Astrocyte of the cerebellum (primary cell): ENCODE results near the gene EPX.
"Not testable (repeated sequence)": the region's sequence is repeated elsewhere in the genome, so short reads cannot be mapped to it uniquely, and the experiment has no call there.

ENCODE experiments used
- DNase-seq: peaks from one replicate; pipeline ENCODE4 v3.0.0-alpha.2; 2011; ENCODE audit warnings: low read depth
- H3K4me3 ChIP-seq: 2 replicates; pipeline ENCODE4 v1.5.1; 2011; ENCODE audit warnings: mild to moderate bottlenecking, low read depth, low read length, moderate library complexity
- in situ Hi-C: cut with HindIII; loops from 2 replicates; pipeline ENCODE4 v1.10.0; 2017; ENCODE audit warnings: low sequenced_read_pairs
- TF ChIP-seq, protein P1 (sequence below): IDR thresholded peaks from 2 replicates; pipeline ENCODE4 v1.5.1; 2012; ENCODE audit warnings: low read length, low read depth, moderate library complexity, mild to moderate bottlenecking; ENCODE audit errors: missing control alignments

Gene EPX, protein sequence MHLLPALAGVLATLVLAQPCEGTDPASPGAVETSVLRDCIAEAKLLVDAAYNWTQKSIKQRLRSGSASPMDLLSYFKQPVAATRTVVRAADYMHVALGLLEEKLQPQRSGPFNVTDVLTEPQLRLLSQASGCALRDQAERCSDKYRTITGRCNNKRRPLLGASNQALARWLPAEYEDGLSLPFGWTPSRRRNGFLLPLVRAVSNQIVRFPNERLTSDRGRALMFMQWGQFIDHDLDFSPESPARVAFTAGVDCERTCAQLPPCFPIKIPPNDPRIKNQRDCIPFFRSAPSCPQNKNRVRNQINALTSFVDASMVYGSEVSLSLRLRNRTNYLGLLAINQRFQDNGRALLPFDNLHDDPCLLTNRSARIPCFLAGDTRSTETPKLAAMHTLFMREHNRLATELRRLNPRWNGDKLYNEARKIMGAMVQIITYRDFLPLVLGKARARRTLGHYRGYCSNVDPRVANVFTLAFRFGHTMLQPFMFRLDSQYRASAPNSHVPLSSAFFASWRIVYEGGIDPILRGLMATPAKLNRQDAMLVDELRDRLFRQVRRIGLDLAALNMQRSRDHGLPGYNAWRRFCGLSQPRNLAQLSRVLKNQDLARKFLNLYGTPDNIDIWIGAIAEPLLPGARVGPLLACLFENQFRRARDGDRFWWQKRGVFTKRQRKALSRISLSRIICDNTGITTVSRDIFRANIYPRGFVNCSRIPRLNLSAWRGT

DNA sequence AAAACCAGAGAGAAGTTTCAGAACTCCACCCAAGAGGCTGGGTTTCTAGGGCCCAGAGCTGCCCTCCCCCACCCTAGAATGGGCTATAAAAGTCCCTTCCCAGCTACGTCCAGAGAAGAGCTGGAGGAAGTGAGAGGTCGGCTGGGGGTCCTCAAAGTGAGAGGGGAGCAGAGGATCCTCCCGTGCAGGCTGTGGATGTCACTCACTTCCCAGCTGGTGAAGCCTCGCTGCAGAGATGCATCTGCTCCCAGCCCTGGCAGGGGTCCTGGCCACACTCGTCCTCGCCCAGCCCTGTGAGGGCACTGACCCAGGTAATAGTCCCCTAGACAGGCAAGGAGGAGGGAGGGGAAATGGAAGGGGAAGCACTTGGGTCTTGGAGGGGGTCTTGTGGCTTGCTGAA is at the start of gene EPX:
EPX (plus strand) TSS at position 115 of the 400 bp plus-strand sequence; CDS start at position 236, 121 bp downstream.
- no peak within 1 kb of the TSS for H3K4me3 ChIP-seq
- DNase-seq: no peak
- in situ Hi-C loops: no loop called here
- TF ChIP-seq, protein P1, sequence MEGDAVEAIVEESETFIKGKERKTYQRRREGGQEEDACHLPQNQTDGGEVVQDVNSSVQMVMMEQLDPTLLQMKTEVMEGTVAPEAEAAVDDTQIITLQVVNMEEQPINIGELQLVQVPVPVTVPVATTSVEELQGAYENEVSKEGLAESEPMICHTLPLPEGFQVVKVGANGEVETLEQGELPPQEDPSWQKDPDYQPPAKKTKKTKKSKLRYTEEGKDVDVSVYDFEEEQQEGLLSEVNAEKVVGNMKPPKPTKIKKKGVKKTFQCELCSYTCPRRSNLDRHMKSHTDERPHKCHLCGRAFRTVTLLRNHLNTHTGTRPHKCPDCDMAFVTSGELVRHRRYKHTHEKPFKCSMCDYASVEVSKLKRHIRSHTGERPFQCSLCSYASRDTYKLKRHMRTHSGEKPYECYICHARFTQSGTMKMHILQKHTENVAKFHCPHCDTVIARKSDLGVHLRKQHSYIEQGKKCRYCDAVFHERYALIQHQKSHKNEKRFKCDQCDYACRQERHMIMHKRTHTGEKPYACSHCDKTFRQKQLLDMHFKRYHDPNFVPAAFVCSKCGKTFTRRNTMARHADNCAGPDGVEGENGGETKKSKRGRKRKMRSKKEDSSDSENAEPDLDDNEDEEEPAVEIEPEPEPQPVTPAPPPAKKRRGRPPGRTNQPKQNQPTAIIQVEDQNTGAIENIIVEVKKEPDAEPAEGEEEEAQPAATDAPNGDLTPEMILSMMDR: no peak

DNA sequence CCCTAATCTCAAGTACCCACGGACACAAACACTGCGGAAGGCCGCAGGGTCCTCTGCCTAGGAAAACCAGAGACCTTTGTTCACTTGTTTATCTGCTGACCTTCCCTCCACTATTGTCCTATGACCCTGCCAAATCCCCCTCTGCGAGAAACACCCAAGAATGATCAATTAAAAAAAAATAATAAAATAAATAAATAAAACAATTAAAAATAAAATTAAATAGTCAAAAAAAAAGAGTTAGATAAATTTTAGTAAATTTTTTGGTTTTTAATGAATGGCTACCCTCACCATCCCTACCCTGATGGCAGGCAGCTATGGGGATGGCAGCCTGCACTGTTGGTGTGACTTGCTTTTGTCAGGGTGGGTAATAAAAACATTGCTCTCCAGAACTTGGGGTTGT is 49.2 kb upstream of the EPX start:
- DNase-seq, H3K4me3 ChIP-seq, in situ Hi-C loops: not testable (repeated sequence)

DNA sequence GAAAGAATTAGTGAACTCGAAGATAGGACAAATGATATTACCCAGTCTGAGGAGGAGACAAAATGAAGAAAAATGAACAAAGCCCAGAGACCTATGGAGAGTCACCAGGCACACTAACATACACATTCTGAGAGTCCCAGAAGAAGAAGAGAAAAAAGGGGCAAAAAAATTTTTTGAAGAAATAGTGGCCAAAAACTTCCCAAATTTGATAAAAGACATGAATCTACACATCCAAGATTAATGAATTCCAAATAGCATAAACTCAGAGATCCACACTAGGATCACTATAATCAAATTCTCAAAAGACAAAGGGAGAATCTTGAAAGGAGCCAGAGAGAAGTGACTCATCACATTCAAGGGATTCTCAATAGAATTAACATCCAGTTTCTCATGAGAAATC is 47.7 kb upstream of the EPX start:
- no peak for DNase-seq
- in situ Hi-C loops: no loop called here
- no peak overlapping the region for H3K4me3 ChIP-seq
- TF ChIP-seq, protein P1: no peak

DNA sequence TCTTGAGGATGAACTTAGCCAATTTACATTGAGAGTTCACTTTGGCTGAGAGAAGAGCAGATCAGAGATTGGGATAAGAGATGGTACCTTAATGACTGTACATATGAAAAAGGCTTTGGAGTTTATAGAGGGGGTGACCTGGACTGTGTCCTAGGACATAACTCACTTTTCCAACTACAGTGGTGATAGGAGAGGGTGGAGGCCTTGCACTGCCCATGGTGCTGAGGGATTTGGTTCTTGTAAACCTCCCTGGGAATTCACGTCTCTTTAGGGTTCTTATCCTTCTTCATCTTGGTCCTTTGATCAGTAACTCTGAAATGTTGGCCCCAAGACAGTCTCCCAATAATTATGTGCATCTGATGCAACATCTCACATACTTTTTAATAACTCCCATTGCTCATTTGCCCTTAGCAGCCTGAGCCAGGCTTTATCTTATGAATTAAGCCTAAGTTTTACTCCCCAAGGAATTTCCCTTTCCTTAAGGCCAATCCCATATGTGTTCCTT is 44.5 kb upstream of the EPX start, which contains the start of gene OR4D1:
OR4D1 (plus strand) TSS at position 455 of the 505 bp plus-strand sequence. CDS start 6,770 bp downstream, outside the sequence.
- TF ChIP-seq, protein P1: no peak
- no peak within 1 kb of the TSS for H3K4me3 ChIP-seq
- in situ Hi-C loops: no loop called here
- no peak for DNase-seq

DNA sequence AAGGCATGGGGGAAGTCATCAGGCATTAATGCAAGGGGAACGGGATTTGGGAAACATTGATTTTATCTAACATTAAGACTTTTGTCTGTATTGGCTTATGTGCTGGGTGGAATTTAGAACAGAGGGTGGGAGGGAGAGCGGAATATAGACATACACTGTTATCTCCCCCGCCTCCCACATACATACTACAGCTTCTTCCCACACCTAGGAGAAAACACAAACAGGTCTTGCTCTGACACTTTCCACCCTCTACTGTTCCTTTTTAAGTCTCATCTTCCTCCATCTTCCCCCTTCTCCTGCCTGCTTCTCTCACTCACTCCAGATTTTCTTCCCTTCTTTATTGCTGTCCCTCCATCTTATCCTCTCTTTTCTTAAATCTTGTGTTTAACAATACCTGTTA is 43.9 kb upstream of the EPX start:
- in situ Hi-C loops: no loop called here
- H3K4me3 ChIP-seq: no peak overlapping the region
- TF ChIP-seq, protein P1: no peak
- DNase-seq: no peak

DNA sequence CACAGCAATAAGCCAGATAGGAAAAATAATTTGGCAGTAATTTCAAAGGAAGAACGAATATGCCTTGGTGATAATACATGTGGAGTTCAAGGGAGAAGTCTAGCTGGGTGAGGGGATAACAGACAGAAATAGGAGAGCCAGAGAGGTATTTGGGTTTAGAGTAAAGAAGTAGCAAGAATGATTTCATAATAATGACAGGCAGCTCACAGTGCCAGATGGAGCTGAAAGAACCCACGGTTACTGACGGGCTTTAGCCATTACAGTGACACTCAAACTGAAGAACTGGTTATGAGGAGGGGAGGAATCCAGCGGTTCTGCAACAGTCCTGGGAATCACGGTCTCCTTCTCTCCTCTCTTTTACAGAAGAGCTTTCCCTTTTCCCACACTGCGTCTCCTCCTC is 42.1 kb upstream of the EPX start:
- no peak for DNase-seq
- in situ Hi-C loops: no loop called here
- H3K4me3 ChIP-seq: no peak overlapping the region
- TF ChIP-seq, protein P1: no peak
